HG03097 (cell line): ENCODE results near the gene ATM.
"Not testable (repeated sequence)": the region's sequence is repeated elsewhere in the genome, so short reads cannot be mapped to it uniquely, and the experiment has no call there.

Experiments used
- ATAC-seq: cut with Tn5 transposase; IDR thresholded peaks from one replicate; pipeline ENCODE4 v1.9.1; 2021; ENCODE audit not compliant: unreplicated experiment, low FRiP score

ATM gene

DNA sequence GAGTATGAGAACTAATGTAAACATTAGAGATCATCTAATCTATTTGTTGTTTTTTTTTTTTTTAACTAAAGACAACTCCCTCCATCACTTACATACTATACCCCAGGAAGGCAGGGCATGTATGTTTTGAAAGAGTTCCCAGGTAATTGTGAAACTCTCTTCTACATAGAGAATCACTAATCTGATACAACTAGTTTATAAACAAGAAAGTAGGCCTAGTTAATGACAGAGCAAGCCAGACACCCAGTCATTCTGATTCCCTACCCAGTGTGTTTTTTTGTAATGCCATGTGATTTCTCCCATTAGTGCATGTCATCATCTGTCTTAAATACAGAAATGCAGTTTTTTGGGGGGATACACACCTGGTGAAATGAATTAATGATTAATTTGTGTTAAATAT, 123.6 kb downstream of the ATM start:
- ATAC-seq, result no peak

GRCh38 chr11:108351468-108351867, 128.6 kb downstream of the ATM start:
- no peak for ATAC-seq

DNA sequence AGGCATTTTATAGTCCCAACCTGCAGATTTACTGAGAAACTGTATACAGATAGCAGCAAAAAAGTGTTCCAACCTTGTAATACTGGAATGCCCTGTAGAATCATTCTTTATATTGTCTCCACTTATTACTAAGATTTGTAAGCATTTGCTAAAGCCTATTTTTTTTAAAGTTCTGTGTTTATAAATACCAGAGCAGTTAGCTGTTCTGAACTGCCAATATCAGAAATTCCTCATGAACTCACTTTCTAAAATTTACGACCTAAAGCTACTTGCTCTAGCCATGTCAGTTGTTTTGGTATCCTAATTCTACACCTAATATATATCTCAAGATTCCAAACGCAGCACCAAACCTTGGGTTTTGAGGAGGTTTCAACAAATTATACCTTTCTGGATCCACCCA, 141.3 kb downstream of the ATM start:
- no peak for ATAC-seq

- no peak for ATAC-seq
Observed at GRCh38 chr11:108368134-108368533, 145.3 kb downstream of the ATM start.

DNA sequence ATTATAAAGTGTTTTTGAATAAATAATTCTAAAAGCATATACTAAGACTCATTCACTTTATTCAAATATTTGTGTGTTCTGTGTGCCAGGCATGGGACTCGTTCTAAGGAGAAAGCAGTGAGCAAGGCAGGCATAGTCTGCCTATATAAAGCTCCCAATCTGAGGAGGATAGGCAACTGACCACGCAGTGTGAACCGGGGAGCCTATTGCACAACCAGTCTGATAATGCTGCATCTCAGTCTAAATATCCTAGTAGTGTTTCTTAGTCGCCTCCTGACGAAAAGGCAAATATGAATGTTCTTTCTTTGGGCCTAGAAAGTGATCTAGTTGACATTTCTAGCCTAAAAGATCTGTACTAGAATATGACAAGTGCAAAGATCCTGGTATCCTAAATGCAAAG, 146.2 kb downstream of the ATM start:
- ATAC-seq, result no peak

- no peak for ATAC-seq
Observed at GRCh38 chr11:108370315-108370714, 147.4 kb downstream of the ATM start.

GRCh38 chr11:108370990-108371389, 148.1 kb downstream of the ATM start:
- no peak for ATAC-seq

- not testable (repeated sequence) for ATAC-seq
Observed at GRCh38 chr11:108373505-108373904, 150.6 kb downstream of the ATM start.

DNA sequence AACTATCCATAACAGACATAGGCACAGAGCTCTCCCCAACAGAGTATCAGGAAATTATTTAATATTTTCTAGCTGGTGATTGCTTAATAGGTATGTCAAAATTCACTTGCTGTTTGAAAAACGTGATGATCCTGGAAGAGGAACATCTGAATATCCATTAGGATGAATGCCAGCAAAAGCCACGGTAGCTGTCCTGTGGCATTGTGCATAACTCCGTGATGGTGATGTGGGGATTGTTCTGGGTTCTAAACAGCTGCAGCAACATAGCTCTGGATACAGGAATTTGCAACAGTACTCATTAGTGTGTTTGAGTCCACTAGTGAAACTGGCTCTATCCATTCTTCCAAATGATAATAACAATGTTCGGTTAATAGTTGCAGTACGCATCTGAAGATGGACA, 165.7 kb downstream of the ATM start:
- ATAC-seq, result no peak

- no peak for ATAC-seq
Observed at GRCh38 chr11:108392353-108392752, 169.5 kb downstream of the ATM start.

DNA sequence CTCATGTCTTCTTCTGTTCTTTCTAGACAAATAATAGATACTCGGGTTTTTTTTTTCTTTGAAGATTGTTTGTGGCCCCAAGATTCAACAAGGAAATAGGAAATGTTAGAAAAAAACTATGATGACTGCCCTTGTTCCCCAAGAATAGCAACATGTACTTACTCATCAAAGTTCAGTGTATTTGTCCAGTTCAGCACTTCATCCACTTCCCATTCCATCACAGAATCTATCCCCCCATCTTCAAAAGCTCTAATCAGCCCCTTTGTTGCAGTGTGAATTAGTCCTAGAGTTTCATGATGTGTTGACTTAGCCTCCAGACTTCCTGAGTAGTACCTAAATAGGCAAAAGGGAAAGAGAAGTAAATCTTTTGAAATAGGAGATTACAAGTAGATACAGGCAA, 170.2 kb downstream of the ATM start:
- ATAC-seq, result no peak

DNA sequence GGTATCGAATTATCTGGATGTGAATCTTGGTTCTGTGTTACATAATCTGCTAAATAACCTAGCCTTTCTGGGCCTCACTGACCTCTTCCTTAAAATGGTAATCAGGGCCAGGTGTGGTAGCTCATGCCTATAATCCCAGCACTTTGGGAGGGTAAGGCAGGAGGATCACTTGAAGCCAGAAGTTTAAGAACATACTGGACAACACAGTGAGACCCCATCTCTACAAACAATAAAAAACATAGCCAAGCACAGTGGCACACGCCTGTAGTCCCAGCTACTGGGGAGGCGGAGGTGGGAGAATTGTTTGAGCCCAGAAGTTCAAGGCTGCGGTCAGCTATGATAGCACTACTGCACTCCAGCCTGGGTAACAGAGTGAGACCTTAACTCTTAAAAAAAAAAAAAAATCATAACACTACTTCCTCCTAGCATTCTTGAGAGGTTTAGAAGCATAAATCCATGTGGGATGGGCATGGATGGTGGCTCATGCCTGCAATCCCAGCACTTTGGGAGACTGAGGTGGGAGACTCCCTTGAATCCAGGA, 171.9 kb downstream of the ATM start:
- ATAC-seq, result no peak

- not testable (repeated sequence) for ATAC-seq
Observed at GRCh38 chr11:108396672-108397071, 173.8 kb downstream of the ATM start.

DNA sequence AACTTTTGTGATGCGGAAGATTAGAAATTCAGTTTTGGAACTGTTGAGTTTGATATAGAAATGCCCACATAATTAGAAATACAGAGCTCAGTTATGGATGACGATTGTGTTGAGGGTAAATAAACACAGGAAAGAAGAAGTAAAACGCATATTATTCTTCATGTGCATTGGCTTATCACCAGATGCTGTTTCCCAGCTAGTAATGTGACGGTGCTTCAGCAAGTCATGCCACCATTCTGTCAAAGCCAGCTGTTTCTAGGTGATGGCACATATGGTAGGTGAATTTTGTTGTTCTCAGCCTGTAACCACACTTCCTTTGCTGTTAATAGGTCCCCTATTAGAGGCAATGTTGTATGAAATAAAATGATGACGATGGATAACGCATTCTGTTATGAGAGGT, 175.6 kb downstream of the ATM start:
- no peak for ATAC-seq

GRCh38 chr11:108402241-108402640, 179.4 kb downstream of the ATM start:
- ATAC-seq, result no peak

- ATAC-seq, result no peak
Observed at GRCh38 chr11:108403052-108403451, 180.2 kb downstream of the ATM start.

- ATAC-seq, result no peak
Observed at GRCh38 chr11:108405706-108406105, 182.8 kb downstream of the ATM start.

- no peak for ATAC-seq
Observed at GRCh38 chr11:108414958-108415357, 192.1 kb downstream of the ATM start.

GRCh38 chr11:108417551-108417950, 194.7 kb downstream of the ATM start:
- not testable (repeated sequence) for ATAC-seq
